ENCODE measurements around the gene KCNH1. TPM values are rescaled to one million over a fixed set of nuclear protein-coding genes. Genes with fewer than 3 reads are reported as not detected.
A peak's percentile ranks its signal among the peaks of the same experiment; 100 is the strongest.

Gene KCNH1
- total RNA-seq, 1 donor from 2014 or later = 3.2 TPM

DNA sequence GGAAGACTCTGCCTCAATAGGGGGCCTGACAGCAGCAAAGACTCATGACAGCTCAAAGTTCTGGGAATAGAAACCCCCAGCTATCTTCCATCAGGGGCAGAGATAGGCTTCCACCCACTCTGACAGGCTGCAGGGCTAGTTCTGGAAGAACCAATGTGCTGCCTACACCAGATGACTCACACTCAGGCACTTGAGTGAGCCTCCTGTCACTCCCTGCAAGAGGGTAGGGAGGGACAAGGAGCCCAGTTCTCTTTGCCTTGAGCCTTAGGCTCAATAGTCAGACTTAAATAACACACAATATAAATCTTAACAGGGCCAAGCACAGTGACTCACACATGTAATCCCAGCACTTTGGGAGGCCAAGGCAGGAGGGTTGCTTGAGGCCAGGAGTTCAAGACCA lies 418.9 kb downstream of the KCNH1 start:
- no peak for DNase-seq (ENCODE audit: low spot score)
- intact Hi-C loops (cut with DNase I) = no loop called here
- ATAC-seq = no peak

- ATAC-seq (no peak), DNase-seq (ENCODE audit: low spot score) (no peak)
- intact Hi-C loops (cut with DNase I) = no loop called here
These were observed 421.9 kb downstream of the KCNH1 start for GRCh38 chr1:210711825-210712612.

GRCh38 chr1:210709701-210710100 lies 424.2 kb downstream of the KCNH1 start:
- intact Hi-C loops (cut with DNase I) = no loop called here

GRCh38 chr1:210707300-210708240 lies 426.4 kb downstream of the KCNH1 start:
- ATAC-seq (no peak), DNase-seq (ENCODE audit: low spot score) (no peak)
- intact Hi-C loops (cut with DNase I) = no loop called here

More at GRCh38 chr1:210709701-210710100, 424.2 kb downstream of the KCNH1 start:
- ATAC-seq (no peak), DNase-seq (ENCODE audit: low spot score) (no peak)

DNA sequence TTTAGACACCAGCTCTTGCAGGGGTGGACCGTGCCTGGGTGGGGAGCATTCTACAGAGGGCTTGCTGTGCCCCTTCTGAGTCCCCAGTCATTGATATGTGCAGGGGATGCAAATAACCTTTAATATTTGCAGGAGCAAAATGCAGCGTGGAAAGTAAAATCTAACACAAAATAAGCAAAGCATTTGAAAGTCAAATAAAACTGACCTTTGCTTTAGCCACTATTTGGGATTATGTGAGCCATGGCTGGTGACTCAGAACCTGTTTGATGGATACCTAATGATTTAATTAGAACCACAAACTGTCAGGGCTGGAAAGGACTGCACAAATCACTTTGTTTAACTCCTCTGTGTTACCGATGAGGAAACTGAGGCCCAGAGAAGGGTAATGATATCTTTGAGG lies 427.7 kb downstream of the KCNH1 start:
- intact Hi-C loops (cut with DNase I) = no loop called here
- DNase-seq (ENCODE audit: low spot score) (no peak), ATAC-seq (no peak)

DNA sequence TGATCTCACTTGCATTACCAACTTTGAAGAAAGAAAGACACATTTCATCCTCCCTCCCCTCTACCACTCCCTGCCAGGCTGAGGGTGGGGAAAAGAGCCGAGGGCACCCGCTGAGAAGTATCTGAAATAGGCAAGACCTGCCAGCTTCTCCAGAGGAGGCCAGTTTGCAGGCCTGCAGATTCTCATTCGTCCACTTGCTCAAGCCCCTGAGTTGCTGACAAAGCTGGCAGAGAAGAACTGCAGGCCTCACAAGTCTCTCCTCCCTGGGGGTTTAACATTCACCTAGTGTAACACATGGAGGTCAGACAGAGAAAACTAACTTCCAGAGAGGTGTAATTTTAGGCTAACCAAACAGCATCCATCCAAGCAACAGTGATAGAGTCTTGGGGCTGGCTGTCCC lies 428.9 kb downstream of the KCNH1 start:
- intact Hi-C loops (cut with DNase I) = no loop called here
- DNase-seq (ENCODE audit: low spot score) (no peak), ATAC-seq (no peak)

GRCh38 chr1:210703593-210703992 lies 430.4 kb downstream of the KCNH1 start:
- ATAC-seq (no peak), DNase-seq (ENCODE audit: low spot score) (no peak)
- intact Hi-C loops (cut with DNase I) = no loop called here

DNA sequence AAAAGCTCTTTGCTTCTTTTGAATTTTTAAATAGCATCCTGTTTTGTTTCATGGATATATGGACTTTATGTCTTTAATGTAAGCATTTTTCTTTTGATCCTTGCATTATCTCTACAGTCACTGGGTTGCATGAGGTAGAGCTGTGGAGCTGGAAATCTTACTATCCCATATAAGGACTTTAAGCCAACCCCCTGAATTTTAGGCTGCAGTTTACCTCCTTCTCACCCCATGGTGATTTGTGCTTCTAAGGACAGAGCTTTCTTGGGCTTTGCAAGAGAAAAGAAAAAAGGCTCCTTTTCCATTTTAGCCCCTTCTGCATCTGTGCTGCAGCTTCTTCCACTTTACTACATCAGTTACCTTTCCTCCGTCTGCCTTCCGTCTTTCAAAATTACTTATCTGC lies 431.4 kb downstream of the KCNH1 start:
- DNase-seq (ENCODE audit: low spot score) = no peak
- intact Hi-C loops (cut with DNase I) = no loop called here
- no peak for ATAC-seq

- DNase-seq (ENCODE audit: low spot score) (no peak), ATAC-seq (no peak)
- intact Hi-C loops (cut with DNase I) = no loop called here
These were observed 433.4 kb downstream of the KCNH1 start for GRCh38 chr1:210700511-210700910.

DNA sequence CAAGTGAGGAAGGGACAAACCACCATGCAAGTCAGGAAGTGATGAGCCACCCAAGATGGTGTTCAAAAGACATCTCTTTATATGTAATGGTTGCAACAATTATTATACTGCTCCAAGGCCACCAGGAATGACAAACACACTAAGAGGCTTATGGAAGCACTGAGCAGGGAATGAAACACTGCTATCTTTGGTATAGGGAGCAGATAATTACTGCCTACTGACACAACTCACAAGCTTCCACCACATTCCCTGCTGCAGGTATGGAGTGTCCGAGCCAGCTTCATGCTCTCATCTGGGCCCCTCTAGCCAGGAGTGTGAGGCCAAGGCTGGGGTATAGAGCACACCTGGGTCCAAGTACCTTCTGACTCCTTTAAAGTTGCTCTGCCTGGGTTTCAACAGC lies 433.9 kb downstream of the KCNH1 start:
- ATAC-seq (no peak), DNase-seq (ENCODE audit: low spot score) (no peak)
- intact Hi-C loops (cut with DNase I) = no loop called here

GRCh38 chr1:210698661-210699060 lies 435.3 kb downstream of the KCNH1 start:
- ATAC-seq (no peak), DNase-seq (ENCODE audit: low spot score) (no peak)
- intact Hi-C loops (cut with DNase I) = no loop called here

DNA sequence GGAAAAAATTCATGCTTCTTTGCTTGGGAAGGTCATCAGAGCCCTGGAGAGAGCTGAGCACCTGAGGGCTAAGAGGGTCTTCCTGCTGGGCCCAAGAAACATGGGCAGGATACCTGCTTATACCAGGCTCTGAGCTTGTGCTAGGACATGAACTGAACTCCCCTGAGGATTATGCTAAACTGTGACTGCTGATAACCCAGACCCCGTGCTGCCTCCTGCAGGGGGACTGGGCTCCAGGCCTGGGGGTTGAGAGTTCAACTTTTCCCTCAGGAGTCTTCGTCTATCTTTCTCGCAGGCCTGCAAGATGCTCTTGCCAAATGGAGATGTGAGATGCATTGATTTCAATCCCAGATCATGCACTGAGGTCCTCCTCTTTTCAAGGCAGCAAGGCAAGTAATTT lies 436.8 kb downstream of the KCNH1 start:
- DNase-seq (ENCODE audit: low spot score) (no peak), ATAC-seq (no peak)
- intact Hi-C loops (cut with DNase I) = no loop called here

- intact Hi-C loops (cut with DNase I) = no loop called here
- no peak for DNase-seq (ENCODE audit: low spot score)
- ATAC-seq = no peak
These were observed 437.2 kb downstream of the KCNH1 start for GRCh38 chr1:210696709-210697108.

DNA sequence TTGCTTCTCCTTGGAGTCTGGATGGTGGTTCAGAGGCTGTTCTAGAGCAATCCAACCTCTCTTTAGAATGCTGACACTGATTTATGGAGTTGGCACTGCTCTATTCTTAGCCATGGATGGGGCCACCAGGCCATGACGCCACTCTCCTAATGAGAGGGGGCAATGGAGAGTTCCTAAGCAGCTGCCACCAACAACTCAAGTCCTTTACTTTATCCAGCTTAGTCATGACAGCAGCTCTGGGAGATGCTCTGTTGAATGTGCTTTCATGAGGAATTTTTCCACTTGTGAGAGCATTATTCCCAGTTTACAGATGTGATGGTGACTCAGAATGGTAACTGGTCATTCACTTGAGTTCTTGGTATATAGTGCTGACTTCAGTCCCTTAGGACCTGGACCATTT lies 438.9 kb downstream of the KCNH1 start:
- ATAC-seq = no peak
- intact Hi-C loops (cut with DNase I) = no loop called here
- DNase-seq (ENCODE audit: low spot score) = no peak

DNA sequence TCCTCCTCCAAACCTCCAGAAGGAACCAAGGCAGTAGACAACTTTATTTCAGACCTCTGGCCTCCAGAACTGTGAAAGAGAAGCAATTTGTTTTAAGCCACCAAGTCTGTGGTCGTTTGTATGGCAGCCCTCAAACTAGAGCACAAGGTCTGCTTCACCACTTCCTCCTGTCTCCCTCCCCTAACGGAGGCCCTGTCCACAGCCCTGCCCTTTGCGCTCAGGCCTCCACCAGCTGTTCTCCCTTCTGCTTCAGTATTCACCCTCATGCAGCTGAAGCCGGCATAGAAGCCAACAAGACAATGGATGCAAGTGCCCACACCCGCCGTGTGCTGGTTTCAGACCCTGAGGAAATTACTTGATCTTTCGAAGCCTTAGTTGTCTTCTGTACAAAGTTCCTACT lies 441.2 kb downstream of the KCNH1 start:
- ATAC-seq = no peak
- intact Hi-C loops (cut with DNase I) = no loop called here

DNA sequence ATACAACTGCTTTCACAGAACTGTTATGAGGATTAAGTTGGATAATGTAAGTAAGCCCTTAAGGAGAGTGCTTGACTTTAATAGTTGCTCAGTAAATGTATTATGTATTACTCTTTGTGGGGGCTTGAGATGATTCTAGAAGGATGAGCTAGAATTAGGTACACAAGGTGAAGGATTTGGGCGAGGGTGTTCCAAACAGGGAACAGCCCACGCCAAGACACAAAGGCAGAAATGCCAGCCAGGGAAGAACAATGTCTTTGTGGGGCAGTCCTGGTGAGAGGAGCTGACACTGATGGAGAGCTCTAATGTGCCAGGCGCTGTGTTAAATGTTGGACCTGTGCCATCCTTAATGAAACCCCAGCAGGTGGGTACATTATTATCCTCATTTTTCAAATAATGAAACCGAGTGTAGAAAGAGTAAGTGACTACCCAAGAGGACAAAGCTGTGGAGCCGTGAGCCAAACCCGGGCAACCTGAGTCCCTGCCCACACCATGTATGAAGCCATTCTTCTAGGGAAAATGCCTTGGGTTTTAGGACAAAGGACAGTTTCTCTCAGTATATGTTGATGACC lies 442.8 kb downstream of the KCNH1 start:
- ATAC-seq = no peak
- intact Hi-C loops (cut with DNase I) = no loop called here
- DNase-seq (ENCODE audit: low spot score) = no peak

More for the DNA sequence above, 441.2 kb downstream of the KCNH1 start:
- DNase-seq (ENCODE audit: low spot score) = no peak

DNA sequence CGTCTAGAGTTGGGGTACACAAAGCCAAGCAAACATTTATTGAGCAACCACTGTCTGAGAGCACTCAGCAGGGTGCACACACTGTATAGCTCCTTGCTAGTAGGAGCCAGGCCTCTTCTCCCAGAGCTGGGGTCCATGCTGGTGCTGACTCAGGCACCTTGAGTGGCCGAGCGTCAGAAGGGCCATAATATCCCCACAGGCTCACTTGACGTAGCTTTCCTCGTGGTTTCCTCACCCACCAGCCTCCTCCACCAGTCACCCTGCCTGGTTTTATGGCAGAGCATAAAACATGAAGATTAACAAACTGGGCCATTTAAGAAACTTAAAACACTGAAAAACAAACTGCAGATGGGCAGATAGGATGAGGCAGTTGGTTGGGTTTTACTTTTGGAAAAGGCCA lies 443.7 kb downstream of the KCNH1 start:
- ATAC-seq = no peak
- intact Hi-C loops (cut with DNase I) = no loop called here
- no peak for DNase-seq (ENCODE audit: low spot score)

- ATAC-seq = no peak
- intact Hi-C loops (cut with DNase I) = no loop called here
- no peak for DNase-seq (ENCODE audit: low spot score)
These were observed 444.1 kb downstream of the KCNH1 start for GRCh38 chr1:210689826-210690225.

- intact Hi-C loops (cut with DNase I) = no loop called here
- DNase-seq (ENCODE audit: low spot score) (no peak), ATAC-seq (peak; percentile 57)
These were observed 445.3 kb downstream of the KCNH1 start for GRCh38 chr1:210688512-210689234.

Measured in sciatic nerve (tissue), 2 donors.